A549 (cell line): ENCODE data around the gene HERC3. TPM values are rescaled to one million over a fixed set of nuclear protein-coding genes. Genes with fewer than 3 reads are reported as not detected.

ENCODE experiments used
- ATAC-seq, 2 experiments: fragments of 200-7000 bp in 1 of 2; fragments of >200 bp in 1 of 2; cut with Nextera tagmentation in 1 of 2; cut with Tn5 transposase in 1 of 2; 3 replicates each; pipeline versions ENCODE4 v1.8.0 to v1.9.1; 2018 to 2020; ENCODE audit warnings: mild to moderate bottlenecking in 1 of 2, moderate library complexity in 1 of 2
- CTCF ChIA-PET: fragments of 300-600 bp; sonication (Branson Sonifier 250); formaldehyde crosslinking; extraction: SDS; loops from one replicate; lab custom pipeline; 2021; ENCODE audit warnings: antibody characterized with exemption, inconsistent platforms; lab: Yijun Ruan, JAX
- POLR2A ChIA-PET: fragments of 350-600 bp; formaldehyde crosslinking; extraction: SDS; loops from one replicate; lab custom pipeline; 2021; ENCODE audit warnings: antibody characterized with exemption, inconsistent platforms; lab: Yijun Ruan, JAX
- DNase-seq, 2 experiments: peaks; one replicate each; pipeline versions ENCODE4 v3.0.0 to v3.0.0-alpha.2; 2011 to 2016; ENCODE audit warnings: low read depth in 1 of 2, low spot score in 1 of 2
- FAIRE-seq: peaks from 2 replicates; lab custom pipeline; 2011; peaks lifted over from hg19 to GRCh38; lab: Jason Lieb, UNC
- H3K27ac ChIP-seq, 2 experiments: fragments of >200 bp; sonication (Bioruptor Twin); formaldehyde crosslinking; 3 replicates each; pipeline ENCODE4 v1.5.1; 2016 to 2017
- H3K4me1 ChIP-seq: fragments of >200 bp; sonication (Bioruptor Twin); formaldehyde crosslinking; 3 replicates; pipeline ENCODE4 v1.6.1; 2016
- H3K4me2 ChIP-seq: fragments of >200 bp; sonication (Bioruptor Twin); formaldehyde crosslinking; 3 replicates; pipeline ENCODE4 v1.6.1; 2016
- H3K4me3 ChIP-seq: fragments of >200 bp; sonication (Bioruptor Twin); formaldehyde crosslinking; 3 replicates; pipeline ENCODE4 v1.5.1; 2016
- H3K9me3 ChIP-seq: fragments of >200 bp; sonication (Bioruptor Twin); formaldehyde crosslinking; 3 replicates; pipeline ENCODE4 v1.6.1; 2016
- CBX2 ChIP-seq: fragments of 200-600 bp; sonication (generic); IDR thresholded peaks from 2 replicates; pipeline ENCODE4 v1.6.1; 2016; ENCODE audit warnings: low read depth, mild to moderate bottlenecking, borderline replicate concordance
- CHD2 ChIP-seq: fragments of 150-350 bp; IDR thresholded peaks from 2 replicates; pipeline ENCODE4 v1.6.1; 2014; ENCODE audit warnings: low read length; ENCODE audit not compliant: partially characterized antibody
- EP300 ChIP-seq, 2 experiments: fragments of >200 bp; sonication (Bioruptor Twin); formaldehyde crosslinking; IDR thresholded peaks; 2 replicates in 1 of 2; 3 replicates in 1 of 2; pipeline ENCODE4 v1.6.1; 2016 to 2017
- FOSB ChIP-seq: fragments of 250-450 bp; sonication (Bioruptor Pico); IDR thresholded peaks from 2 replicates; pipeline ENCODE4 v1.5.0; 2020; ENCODE audit warnings: mild to moderate bottlenecking, moderate library complexity
- FOXS1 ChIP-seq: fragments of 250-450 bp; sonication (Bioruptor Pico); IDR thresholded peaks from 2 replicates; pipeline ENCODE4 v1.5.0; 2020; ENCODE audit warnings: mild to moderate bottlenecking, moderate library complexity
- GATA3 ChIP-seq: IDR thresholded peaks from 2 replicates; pipeline ENCODE4 v1.6.1; 2012; ENCODE audit warnings: borderline replicate concordance
- HDAC2 ChIP-seq: fragments of 200-600 bp; sonication (generic); IDR thresholded peaks from 2 replicates; pipeline ENCODE4 v1.6.1; 2016
- HOXA7 ChIP-seq: fragments of 250-450 bp; sonication (Bioruptor Pico); IDR thresholded peaks from 2 replicates; pipeline ENCODE4 v1.5.0; 2020; ENCODE audit warnings: mild to moderate bottlenecking, moderate library complexity
- HOXB13 ChIP-seq: fragments of 250-450 bp; sonication (Bioruptor Pico); IDR thresholded peaks from 2 replicates; pipeline ENCODE4 v1.5.0; 2020; ENCODE audit warnings: low read depth, mild to moderate bottlenecking, moderate library complexity
- HOXB5 ChIP-seq: fragments of 250-450 bp; sonication (Bioruptor Pico); IDR thresholded peaks from 2 replicates; pipeline ENCODE4 v1.5.0; 2020; ENCODE audit warnings: mild to moderate bottlenecking, moderate library complexity
- JUN ChIP-seq, 2 experiments: fragments of >200 bp; sonication (Bioruptor Twin); formaldehyde crosslinking; IDR thresholded peaks; 2 replicates in 1 of 2; 3 replicates in 1 of 2; pipeline ENCODE4 v1.6.1; 2016 to 2017
- KDM1A ChIP-seq: fragments of 200-600 bp; sonication (generic); IDR thresholded peaks from 2 replicates; pipeline ENCODE4 v1.6.1; 2016; ENCODE audit warnings: low read depth, mild to moderate bottlenecking
- MAFK ChIP-seq: fragments of 450-650 bp; IDR thresholded peaks from 2 replicates; pipeline ENCODE4 v1.6.1; 2014; ENCODE audit not compliant: partially characterized antibody
- PHF8 ChIP-seq: fragments of 200-600 bp; sonication (generic); IDR thresholded peaks from 2 replicates; pipeline ENCODE4 v1.6.1; 2016; ENCODE audit warnings: low read depth, mild to moderate bottlenecking, antibody characterized with exemption, moderate library complexity, borderline replicate concordance
- POLR2A ChIP-seq: IDR thresholded peaks from 2 replicates; pipeline ENCODE4 v1.6.1; 2012; ENCODE audit warnings: mild to moderate bottlenecking, low read length
- RAD21 ChIP-seq, 2 experiments: fragments of >200 bp in 1 of 2; sonication (Bioruptor Twin) in 1 of 2; formaldehyde crosslinking in 1 of 2; IDR thresholded peaks in 1 of 2; conservative IDR thresholded peaks in 1 of 2; 2 replicates in 1 of 2; 3 replicates in 1 of 2; pipeline ENCODE4 v1.6.1; 2012 to 2018; ENCODE audit warnings: inconsistent platforms in 1 of 2
- TFCP2L1 ChIP-seq: fragments of 250-450 bp; sonication (Bioruptor Pico); IDR thresholded peaks from 2 replicates; pipeline ENCODE4 v1.5.0; 2021; ENCODE audit warnings: mild to moderate bottlenecking
- ZC3H11A ChIP-seq: fragments of 450-650 bp; IDR thresholded peaks from 2 replicates; pipeline ENCODE4 v1.6.1; 2014; ENCODE audit warnings: antibody characterized with exemption, mild to moderate bottlenecking
- ZFP36 ChIP-seq: fragments of 450-650 bp; IDR thresholded peaks from 2 replicates; pipeline ENCODE4 v1.6.1; 2014; ENCODE audit warnings: borderline replicate concordance; ENCODE audit not compliant: partially characterized antibody
- ZSCAN20 ChIP-seq: fragments of 250-450 bp; sonication (Bioruptor Pico); IDR thresholded peaks from 2 replicates; pipeline ENCODE4 v1.8.0; 2022; ENCODE audit warnings: mild to moderate bottlenecking, moderate library complexity
- WGBS: methylation state at CpG from one replicate; pipeline ENCODE4 v1.1.6; 2017; ENCODE audit errors: missing lambda C conversion rate; 5-methylcytosine and 5-hydroxymethylcytosine counted together
- polyA plus RNA-seq, 4 experiments: library from polyadenylated mRNA; depleted of rRNA in 3 of 4; stranded (reverse); fragments of >200 nt; fragmentation: RNase III in 1 of 4; extraction: RNeasy Plus Mini Kit Qiagen cat#74134 plus additional on column Dnase treatment in 1 of 4; gene quantifications; 2 replicates in 3 of 4; 3 replicates in 1 of 4; pipeline ENCODE4 v1.2.3, GENCODE V29; 2011 to 2017
- TF ChIP-seq, protein P1 (sequence below): IDR thresholded peaks from 2 replicates; pipeline ENCODE4 v1.6.1; 2012
- TF ChIP-seq, protein P2 (sequence below): IDR thresholded peaks from 2 replicates; pipeline ENCODE4 v1.6.1; 2012
- TF ChIP-seq, protein P3 (sequence below): fragments of >200 bp; sonication (Bioruptor Twin); formaldehyde crosslinking; IDR thresholded peaks from 3 replicates; pipeline ENCODE4 v1.6.1; 2016
- TF ChIP-seq, protein P4 (sequence below): fragments of 150-350 bp; IDR thresholded peaks from 2 replicates; pipeline ENCODE4 v1.6.1; 2014; ENCODE audit warnings: low read depth, mild to moderate bottlenecking, low read length
- TF ChIP-seq, protein P5 (sequence below): fragments of 450-650 bp; IDR thresholded peaks from 2 replicates; pipeline ENCODE4 v1.6.1; 2014; ENCODE audit warnings: antibody characterized with exemption

HERC3 gene
- polyA plus RNA-seq, 2 of the 4 experiments (the other 2 are of a cell fraction): 4.9 to 6.2 TPM

DNA sequence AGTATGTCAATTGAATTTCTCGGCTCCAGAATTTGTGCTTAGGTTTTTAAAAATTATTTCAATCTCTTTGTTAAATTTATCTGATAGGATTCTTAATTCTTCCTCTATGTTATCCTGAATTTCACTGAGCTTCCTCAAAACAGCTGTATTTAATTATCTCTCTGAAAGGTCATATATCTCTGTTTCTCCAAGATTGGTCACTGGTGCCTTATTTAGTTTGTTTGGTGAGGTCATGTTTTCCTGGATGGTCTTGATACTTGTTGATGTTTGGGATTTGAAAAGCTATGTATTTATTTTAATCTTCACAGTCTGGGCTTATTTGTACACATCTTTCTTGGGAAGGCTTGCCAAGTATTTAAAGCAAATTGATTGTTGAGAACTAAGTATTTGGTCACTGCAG lies 24.7 kb upstream of the HERC3 start:
- FAIRE-seq (no peak), ATAC-seq (no peak), DNase-seq (no peak)
- Histone ChIP-seq H3K4me2 (no peak overlapping the region), H3K9me3 (no peaks in the 10 kb centered on the region), H3K27ac (no peak overlapping the region), H3K4me3 (no peak overlapping the region), H3K4me1 (no peaks in the 10 kb centered on the region)
- TF ChIP-seq RAD21 (conservative IDR thresholded peaks at IDR 0.05 in 1 of 2, IDR thresholded peaks at IDR 0.05 in 1 of 2) (no peak), PHF8 (no peak), CHD2 (no peak), MAFK (no peak), EP300 (IDR thresholded peaks at IDR 0.05) (no peak), TFCP2L1 (CRISPR knock-in tag) (no peak), CBX2 (no peak), POLR2A (no peak)
- TF ChIP-seq, protein P1, sequence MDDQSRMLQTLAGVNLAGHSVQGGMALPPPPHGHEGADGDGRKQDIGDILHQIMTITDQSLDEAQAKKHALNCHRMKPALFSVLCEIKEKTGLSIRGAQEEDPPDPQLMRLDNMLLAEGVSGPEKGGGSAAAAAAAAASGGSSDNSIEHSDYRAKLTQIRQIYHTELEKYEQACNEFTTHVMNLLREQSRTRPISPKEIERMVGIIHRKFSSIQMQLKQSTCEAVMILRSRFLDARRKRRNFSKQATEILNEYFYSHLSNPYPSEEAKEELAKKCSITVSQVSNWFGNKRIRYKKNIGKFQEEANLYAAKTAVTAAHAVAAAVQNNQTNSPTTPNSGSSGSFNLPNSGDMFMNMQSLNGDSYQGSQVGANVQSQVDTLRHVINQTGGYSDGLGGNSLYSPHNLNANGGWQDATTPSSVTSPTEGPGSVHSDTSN: no peak
- TF ChIP-seq, protein P2, sequence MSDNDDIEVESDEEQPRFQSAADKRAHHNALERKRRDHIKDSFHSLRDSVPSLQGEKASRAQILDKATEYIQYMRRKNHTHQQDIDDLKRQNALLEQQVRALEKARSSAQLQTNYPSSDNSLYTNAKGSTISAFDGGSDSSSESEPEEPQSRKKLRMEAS: no peak
- POLR2A ChIA-PET: no interaction called here
- 38% methylated on average over 1 of the region's 1 CpG for WGBS
- CTCF ChIA-PET: interaction anchor here (1.8 kb wide), 1 partner anchor 10 kb away, joined by 7 read pairs; no protein-coding TSS in a partner anchor

DNA sequence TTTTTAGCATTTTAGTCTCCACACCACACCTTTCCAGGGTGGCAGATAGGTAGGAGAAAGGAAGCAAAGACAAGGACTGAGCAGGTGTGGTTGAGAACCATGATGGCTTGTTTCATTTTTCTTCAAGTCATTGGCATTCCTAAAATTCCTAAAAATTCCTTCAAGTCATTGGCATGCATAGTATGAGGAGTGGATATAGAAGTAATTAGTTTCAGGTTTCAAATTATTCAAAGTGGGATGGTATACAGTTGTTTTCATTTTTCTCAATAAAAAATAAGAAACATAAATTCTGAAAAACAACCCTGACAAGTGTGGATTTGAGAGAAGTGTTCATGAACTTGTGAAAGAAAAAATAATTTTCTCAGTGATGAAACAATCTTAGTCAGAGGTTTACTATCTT lies 22.3 kb upstream of the HERC3 start:
- Histone ChIP-seq H3K4me3 (no peak overlapping the region), H3K4me2 (no peak overlapping the region), H3K9me3 (no peaks in the 10 kb centered on the region), H3K4me1 (no peaks in the 10 kb centered on the region), H3K27ac (no peak overlapping the region)
- no peak for ATAC-seq
- no peak for TF ChIP-seq HOXB13 (CRISPR knock-in tag)
- TF ChIP-seq JUN (IDR thresholded peaks at IDR 0.05): no peak
- TF ChIP-seq, protein P3, sequence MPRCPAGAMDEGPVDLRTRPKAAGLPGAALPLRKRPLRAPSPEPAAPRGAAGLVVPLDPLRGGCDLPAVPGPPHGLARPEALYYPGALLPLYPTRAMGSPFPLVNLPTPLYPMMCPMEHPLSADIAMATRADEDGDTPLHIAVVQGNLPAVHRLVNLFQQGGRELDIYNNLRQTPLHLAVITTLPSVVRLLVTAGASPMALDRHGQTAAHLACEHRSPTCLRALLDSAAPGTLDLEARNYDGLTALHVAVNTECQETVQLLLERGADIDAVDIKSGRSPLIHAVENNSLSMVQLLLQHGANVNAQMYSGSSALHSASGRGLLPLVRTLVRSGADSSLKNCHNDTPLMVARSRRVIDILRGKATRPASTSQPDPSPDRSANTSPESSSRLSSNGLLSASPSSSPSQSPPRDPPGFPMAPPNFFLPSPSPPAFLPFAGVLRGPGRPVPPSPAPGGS: no peak
- TF ChIP-seq CHD2: no peak
- no peak for TF ChIP-seq HDAC2
- TF ChIP-seq, protein P4, sequence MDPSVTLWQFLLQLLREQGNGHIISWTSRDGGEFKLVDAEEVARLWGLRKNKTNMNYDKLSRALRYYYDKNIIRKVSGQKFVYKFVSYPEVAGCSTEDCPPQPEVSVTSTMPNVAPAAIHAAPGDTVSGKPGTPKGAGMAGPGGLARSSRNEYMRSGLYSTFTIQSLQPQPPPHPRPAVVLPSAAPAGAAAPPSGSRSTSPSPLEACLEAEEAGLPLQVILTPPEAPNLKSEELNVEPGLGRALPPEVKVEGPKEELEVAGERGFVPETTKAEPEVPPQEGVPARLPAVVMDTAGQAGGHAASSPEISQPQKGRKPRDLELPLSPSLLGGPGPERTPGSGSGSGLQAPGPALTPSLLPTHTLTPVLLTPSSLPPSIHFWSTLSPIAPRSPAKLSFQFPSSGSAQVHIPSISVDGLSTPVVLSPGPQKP: no peak
- TF ChIP-seq FOSB (CRISPR knock-in tag): no peak
- no peak for TF ChIP-seq MAFK
- TF ChIP-seq FOXS1 (CRISPR knock-in tag): no peak
- no peak for TF ChIP-seq HOXA7 (CRISPR knock-in tag)
- TF ChIP-seq, protein P5, sequence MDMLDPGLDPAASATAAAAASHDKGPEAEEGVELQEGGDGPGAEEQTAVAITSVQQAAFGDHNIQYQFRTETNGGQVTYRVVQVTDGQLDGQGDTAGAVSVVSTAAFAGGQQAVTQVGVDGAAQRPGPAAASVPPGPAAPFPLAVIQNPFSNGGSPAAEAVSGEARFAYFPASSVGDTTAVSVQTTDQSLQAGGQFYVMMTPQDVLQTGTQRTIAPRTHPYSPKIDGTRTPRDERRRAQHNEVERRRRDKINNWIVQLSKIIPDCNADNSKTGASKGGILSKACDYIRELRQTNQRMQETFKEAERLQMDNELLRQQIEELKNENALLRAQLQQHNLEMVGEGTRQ: no peak
- TF ChIP-seq ZSCAN20 (CRISPR knock-in tag): no peak
- no peak for TF ChIP-seq ZFP36
- TF ChIP-seq CBX2: no peak
- TF ChIP-seq ZC3H11A: no peak
- no peak for TF ChIP-seq GATA3
- TF ChIP-seq HOXB5 (CRISPR knock-in tag): no peak
- TF ChIP-seq KDM1A: no peak
- DNase-seq: no peak
- ChIA-PET CTCF (no interaction called here), POLR2A (no interaction called here)
- no peak for FAIRE-seq
